PC-9 (cell line): ENCODE data around the gene ZBTB7C. TPM values are rescaled to one million over a fixed set of nuclear protein-coding genes. Genes with fewer than 3 reads are reported as not detected.

Experiments
- BruUV-seq: library from RNA; stranded (reverse); fragments of 400-500 nt; replicated peaks from 2 replicates; lab custom pipeline; 2021; lab: Mats Ljungman, UMichigan
- CTCF ChIA-PET: fragments of 300-600 bp; sonication (Branson Sonifier 250); formaldehyde crosslinking; loops from one replicate; lab custom pipeline; 2022; ENCODE audit warnings: antibody characterized with exemption; lab: Charles Lee
- POLR2A ChIA-PET: fragments of 300-600 bp; sonication (Branson Sonifier 250); formaldehyde crosslinking; loops from one replicate; lab custom pipeline; 2022; ENCODE audit warnings: antibody characterized with exemption; ENCODE audit not compliant: unreplicated experiment; lab: Charles Lee
- DNase-seq, 2 experiments: peaks; one replicate each; pipeline versions ENCODE4 v3.0.0 to v3.0.0-alpha.2; 2015 to 2022; ENCODE audit warnings: mixed read lengths in 1 of 2
- H2AFZ ChIP-seq: fragments of 200-600 bp; sonication (generic); 2 replicates; pipeline ENCODE4 v1.8.1; 2017; ENCODE audit warnings: antibody characterized with exemption
- H3F3A ChIP-seq: fragments of 200-600 bp; sonication (generic); 2 replicates; pipeline ENCODE4 v1.8.1; 2017; ENCODE audit warnings: antibody characterized with exemption, mild to moderate bottlenecking, low read depth; ENCODE audit not compliant: insufficient read depth
- H3K27ac ChIP-seq: fragments of 200-600 bp; sonication (generic); 2 replicates; pipeline ENCODE4 v1.6.1; 2016; ENCODE audit warnings: mixed run types
- H3K27me3 ChIP-seq: fragments of 200-600 bp; sonication (generic); 2 replicates; pipeline ENCODE4 v1.6.1; 2016; ENCODE audit warnings: low read depth, mixed run types; ENCODE audit not compliant: insufficient read depth
- H3K36me3 ChIP-seq: fragments of 200-600 bp; sonication (generic); 2 replicates; pipeline ENCODE4 v1.6.1; 2016; ENCODE audit warnings: low read depth, mixed run types
- H3K4me1 ChIP-seq: fragments of 200-600 bp; sonication (generic); replicated peaks from 2 replicates; pipeline ENCODE4 v1.6.1; 2016; ENCODE audit warnings: mixed run types; ENCODE audit not compliant: insufficient read depth
- H3K4me2 ChIP-seq: fragments of 200-600 bp; sonication (generic); 2 replicates; pipeline ENCODE4 v1.6.1; 2017; ENCODE audit warnings: mixed run types
- H3K4me3 ChIP-seq: fragments of 200-600 bp; sonication (generic); 2 replicates; pipeline ENCODE4 v1.6.1; 2016; ENCODE audit warnings: mixed run types
- H3K79me2 ChIP-seq: fragments of 200-600 bp; sonication (generic); 2 replicates; pipeline ENCODE4 v1.6.1; 2017; ENCODE audit warnings: low read depth, mixed run types
- H3K9me2 ChIP-seq: fragments of 200-600 bp; sonication (generic); 2 replicates; pipeline ENCODE4 v1.8.1; 2017; ENCODE audit warnings: mild to moderate bottlenecking; ENCODE audit not compliant: insufficient read depth
- H3K9me3 ChIP-seq: fragments of 200-600 bp; sonication (generic); 2 replicates; pipeline ENCODE4 v1.8.1; 2016; ENCODE audit warnings: low read depth; ENCODE audit not compliant: insufficient read depth
- H4K20me1 ChIP-seq: fragments of 200-600 bp; sonication (generic); 2 replicates; pipeline ENCODE4 v1.8.1; 2017; ENCODE audit not compliant: insufficient read depth
- EZH2 ChIP-seq: fragments of 200-600 bp; sonication (generic); IDR thresholded peaks from 2 replicates; pipeline ENCODE4 v1.8.0; 2017; ENCODE audit warnings: antibody characterized with exemption, low read depth
- intact Hi-C: fragments of 100-400 bp; cut with micrococcal nuclease; formaldehyde crosslinking; loops from one replicate; pipeline ENCODE4 v1.10.0; 2022; ENCODE audit not compliant: unreplicated experiment
- total RNA-seq: library from RNA; stranded (reverse); gene quantifications from 2 replicates; pipeline ENCODE4 v1.2.3, GENCODE V29; 2021
- TF ChIP-seq, protein P1 (sequence below): fragments of 200-600 bp; sonication (generic); conservative IDR thresholded peaks from 2 replicates; pipeline ENCODE4 v1.6.1; 2017; ENCODE audit warnings: mixed run types, antibody characterized with exemption, mild to moderate bottlenecking, moderate library complexity

ZBTB7C gene
- total RNA-seq, 1 experiment from 2014 or later, result not detected

DNA sequence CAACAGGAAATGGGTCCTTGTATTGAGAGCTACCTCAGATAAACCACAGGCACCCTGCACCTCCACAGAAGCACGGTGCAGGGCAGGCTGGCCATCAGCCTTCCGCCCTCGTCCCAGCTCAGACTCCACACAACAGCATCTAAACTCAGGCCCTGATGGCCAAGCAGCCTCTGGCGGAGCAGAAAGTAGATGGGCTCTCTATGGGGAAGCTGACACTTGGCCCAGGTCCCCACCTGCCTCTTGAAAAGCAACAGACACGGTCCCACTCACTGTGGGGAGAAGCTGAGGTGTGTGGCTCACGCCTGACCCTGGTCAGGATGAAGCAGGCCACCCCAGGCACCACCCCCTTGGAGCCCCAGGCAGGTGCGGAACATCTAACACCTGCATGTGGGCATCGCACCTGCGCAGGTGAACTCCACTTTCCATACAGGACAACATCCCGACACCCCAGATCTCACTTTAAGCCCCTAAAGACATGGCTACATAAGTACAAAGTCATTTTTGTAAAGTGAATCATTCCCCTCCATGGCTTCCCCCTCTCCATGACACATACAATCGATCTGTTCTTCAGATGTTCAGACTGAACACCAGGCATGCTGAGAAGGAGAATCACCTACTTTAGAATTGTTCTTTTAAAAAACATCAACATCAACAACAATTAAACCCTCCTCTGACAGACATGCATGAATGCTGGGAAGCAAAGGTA lies 208.4 kb downstream of the ZBTB7C start:
- H3K27me3 ChIP-seq, result peaks cover 24% of the 10 kb centered on the region
- ChIA-PET POLR2A (no interaction called here), CTCF (no interaction called here)
- TF ChIP-seq, protein P1, sequence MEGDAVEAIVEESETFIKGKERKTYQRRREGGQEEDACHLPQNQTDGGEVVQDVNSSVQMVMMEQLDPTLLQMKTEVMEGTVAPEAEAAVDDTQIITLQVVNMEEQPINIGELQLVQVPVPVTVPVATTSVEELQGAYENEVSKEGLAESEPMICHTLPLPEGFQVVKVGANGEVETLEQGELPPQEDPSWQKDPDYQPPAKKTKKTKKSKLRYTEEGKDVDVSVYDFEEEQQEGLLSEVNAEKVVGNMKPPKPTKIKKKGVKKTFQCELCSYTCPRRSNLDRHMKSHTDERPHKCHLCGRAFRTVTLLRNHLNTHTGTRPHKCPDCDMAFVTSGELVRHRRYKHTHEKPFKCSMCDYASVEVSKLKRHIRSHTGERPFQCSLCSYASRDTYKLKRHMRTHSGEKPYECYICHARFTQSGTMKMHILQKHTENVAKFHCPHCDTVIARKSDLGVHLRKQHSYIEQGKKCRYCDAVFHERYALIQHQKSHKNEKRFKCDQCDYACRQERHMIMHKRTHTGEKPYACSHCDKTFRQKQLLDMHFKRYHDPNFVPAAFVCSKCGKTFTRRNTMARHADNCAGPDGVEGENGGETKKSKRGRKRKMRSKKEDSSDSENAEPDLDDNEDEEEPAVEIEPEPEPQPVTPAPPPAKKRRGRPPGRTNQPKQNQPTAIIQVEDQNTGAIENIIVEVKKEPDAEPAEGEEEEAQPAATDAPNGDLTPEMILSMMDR, result no peak
- TF ChIP-seq EZH2, result no peak
- no peaks in the 10 kb centered on the region for H3K79me2 ChIP-seq
- no peaks in the 10 kb centered on the region for H4K20me1 ChIP-seq
- H3K36me3 ChIP-seq, result no peaks in the 10 kb centered on the region
- H3K27ac ChIP-seq, result no peak overlapping the region
- no peak overlapping the region for H2AFZ ChIP-seq
- no TSS peak for BruUV-seq
- no peak for DNase-seq
- H3F3A ChIP-seq, result no peaks in the 10 kb centered on the region
- H3K4me1 ChIP-seq, result peaks cover 4% of the 10 kb centered on the region; the same call in 1 of the 2 replicates
- no peaks in the 10 kb centered on the region for H3K9me2 ChIP-seq
- intact Hi-C loops, result no loop called here
- H3K9me3 ChIP-seq, result no peaks in the 10 kb centered on the region
- H3K4me3 ChIP-seq, result no peak overlapping the region
- H3K4me2 ChIP-seq, result no peak overlapping the region

DNA sequence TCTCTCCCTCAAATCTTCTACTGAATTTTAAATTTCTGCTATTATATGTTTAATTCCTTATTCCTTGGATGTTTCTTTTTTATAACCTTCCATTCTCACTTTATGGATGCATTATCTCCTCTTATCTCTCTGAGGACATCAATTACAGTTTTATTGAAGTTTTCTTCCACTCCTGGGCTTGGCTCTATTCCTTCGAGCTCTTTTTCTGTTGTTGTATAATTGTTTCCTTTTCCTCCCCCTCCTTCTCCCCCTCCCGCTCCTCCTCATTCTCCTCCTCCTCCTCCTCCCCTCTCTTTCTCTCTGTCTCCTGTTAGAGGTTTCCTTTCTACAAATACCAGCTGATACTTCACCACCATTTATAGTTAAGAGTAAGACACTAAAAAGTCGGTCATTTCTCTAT lies 209.8 kb downstream of the ZBTB7C start:
- no peak for DNase-seq
- no peaks in the 10 kb centered on the region for H4K20me1 ChIP-seq
- H3K4me3 ChIP-seq, result no peak overlapping the region
- BruUV-seq, result no TSS peak
- no peak overlapping the region for H2AFZ ChIP-seq
- peaks cover 24% of the 10 kb centered on the region for H3K27me3 ChIP-seq
- H3K36me3 ChIP-seq, result no peaks in the 10 kb centered on the region
- no peaks in the 10 kb centered on the region for H3K79me2 ChIP-seq
- no peak for TF ChIP-seq EZH2
- TF ChIP-seq, protein P1, result no peak
- H3K4me1 ChIP-seq, result peaks cover 1% of the 10 kb centered on the region; the same call in 1 of the 2 replicates
- no peak overlapping the region for H3K27ac ChIP-seq
- no peaks in the 10 kb centered on the region for H3K9me2 ChIP-seq
- no peaks in the 10 kb centered on the region for H3K9me3 ChIP-seq
- intact Hi-C loops, result no loop called here
- ChIA-PET CTCF (no interaction called here), POLR2A (no interaction called here)
- H3F3A ChIP-seq, result no peaks in the 10 kb centered on the region
- no peak overlapping the region for H3K4me2 ChIP-seq

DNA sequence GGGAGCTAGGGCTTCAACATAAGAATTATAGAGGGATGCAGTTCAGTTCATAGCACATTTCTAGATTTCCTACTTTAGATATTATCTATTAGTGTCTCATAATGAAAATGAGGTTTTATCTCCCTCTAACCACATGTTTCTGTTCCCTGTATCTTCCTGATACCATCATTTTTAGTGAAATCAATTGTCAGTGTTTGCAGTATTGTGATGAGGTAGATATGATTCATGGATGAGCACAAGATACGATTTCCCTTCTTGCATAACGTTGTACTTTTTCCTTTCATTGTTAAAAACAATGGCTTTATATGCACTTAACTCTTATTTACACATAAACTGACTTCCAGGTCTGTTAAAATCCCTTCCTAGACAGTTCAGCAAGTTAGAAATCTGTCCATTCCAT lies 211.4 kb downstream of the ZBTB7C start:
- H2AFZ ChIP-seq, result no peak overlapping the region
- intact Hi-C loops, result no loop called here
- no peaks in the 10 kb centered on the region for H3K9me2 ChIP-seq
- no peaks in the 10 kb centered on the region for H3K79me2 ChIP-seq
- H3F3A ChIP-seq, result no peaks in the 10 kb centered on the region
- no peaks in the 10 kb centered on the region for H4K20me1 ChIP-seq
- DNase-seq, result no peak
- no peak overlapping the region for H3K27ac ChIP-seq
- TF ChIP-seq, protein P1, result no peak
- BruUV-seq, result no TSS peak
- no peaks in the 10 kb centered on the region for H3K4me1 ChIP-seq
- POLR2A ChIA-PET, result no interaction called here
- no peak overlapping the region for H3K4me2 ChIP-seq
- no peaks in the 10 kb centered on the region for H3K9me3 ChIP-seq
- H3K4me3 ChIP-seq, result no peak overlapping the region
- peaks cover 24% of the 10 kb centered on the region for H3K27me3 ChIP-seq
- CTCF ChIA-PET, result no interaction called here
- H3K36me3 ChIP-seq, result no peaks in the 10 kb centered on the region
